ENCODE data around the gene ADAMTS9.

DNA sequence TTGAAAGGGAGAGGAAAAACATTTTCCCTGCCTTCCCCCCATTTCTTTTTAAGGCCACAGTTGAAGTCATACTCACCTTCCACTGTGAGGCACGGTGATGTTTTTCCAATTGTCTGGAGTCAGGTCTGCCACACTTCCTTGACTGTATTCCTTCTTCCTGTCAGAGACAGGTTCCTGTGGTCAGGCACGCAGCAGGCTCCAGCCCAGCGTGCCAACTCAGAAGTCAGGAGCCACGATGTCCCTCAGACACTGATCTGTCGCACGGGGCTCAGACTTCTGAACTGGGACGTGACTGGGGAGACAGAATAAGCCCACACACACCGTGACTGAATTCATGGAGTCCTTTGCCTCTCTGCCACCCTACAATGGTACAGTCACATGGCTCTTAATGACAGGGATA, 41.2 kb upstream of the ADAMTS9 start:
- TF ChIP-seq CTCF (IDR thresholded peaks at IDR 0.05): no peak
- no peak for TF ChIP-seq POLR2AphosphoS5 (IDR thresholded peaks at IDR 0.05)
